Effector memory CD8-positive, alpha-beta T cell (primary cell): ENCODE data around the gene SCD.
A peak's percentile ranks its signal among the peaks of the same experiment; 100 is the strongest.
"Not testable (repeated sequence)": the region's sequence is repeated elsewhere in the genome, so short reads cannot be mapped to it uniquely, and the experiment has no call there.

Source experiments
- ATAC-seq: fragments of 150-1000 bp; cut with Tn5 transposase; replicated peaks from 2 replicates; pipeline ENCODE4 v1.10.0; 2021; ENCODE audit warnings: mild to moderate bottlenecking, moderate library complexity
- DNase-seq, 3 experiments: peaks; one replicate each; pipeline ENCODE4 v3.0.0; 2021
- H3K27ac Mint-ChIP-seq, 2 donors: one replicate each; pipeline ENCODE4 v1.8.0; 2022; ENCODE audit warnings: mild to moderate bottlenecking in 2 of 2, mixed read lengths in 2 of 2, moderate library complexity in 2 of 2
- H3K27me3 Mint-ChIP-seq, 2 donors: one replicate each; pipeline ENCODE4 v1.8.0; 2022; ENCODE audit warnings: mixed read lengths in 2 of 2
- H3K36me3 Mint-ChIP-seq: one replicate; pipeline ENCODE4 v1.8.0; 2022; ENCODE audit warnings: mild to moderate bottlenecking, moderate library complexity, mixed read lengths; ENCODE audit not compliant: insufficient read depth
- H3K4me1 Mint-ChIP-seq, 2 donors: one replicate each; pipeline ENCODE4 v1.8.0; 2022; ENCODE audit warnings: low read depth in 2 of 2, mixed read lengths in 2 of 2
- H3K4me3 Mint-ChIP-seq, 2 donors: one replicate each; pipeline ENCODE4 v1.8.0; 2022; ENCODE audit warnings: mild to moderate bottlenecking in 2 of 2, mixed read lengths in 2 of 2, moderate library complexity in 2 of 2
- H3K9me3 Mint-ChIP-seq, 2 donors: one replicate each; pipeline ENCODE4 v1.8.0; 2022; ENCODE audit warnings: mixed read lengths in 2 of 2
- total RNA-seq, 9 experiments: gene quantifications; one replicate each; lab custom pipeline; 2026; lab: John Stamatoyannopoulos, UW

The SCD gene
- 7.9 to 70.5 (median 35.3) reads per million in 9 experiments for total RNA-seq

GRCh38 chr10:100346765-100347567 lies at the start of gene SCD:
TSS of gene SCD (plus strand) at chr10:100347233. CDS start at chr10:100347505, 272 bp downstream.
- DNase-seq (peak; percentile 65 to 78 (median 75)), ATAC-seq (peak; percentile 90)
- Mint-ChIP-seq H3K27ac (peak within 1 kb of the TSS; percentile 41 to 71), H3K9me3 (no peaks in the 10 kb centered on the region), H3K27me3 (no peaks in the 10 kb centered on the region), H3K36me3 (no peaks in the 10 kb centered on the region), H3K4me1 (peaks cover 27 to 33% of the 10 kb centered on the region in 2 donors), H3K4me3 (peak within 1 kb of the TSS; percentile 77 to 83)

GRCh38 chr10:100297242-100297641 lies 49.8 kb upstream of the SCD start:
- peaks cover 42 to 73% of the 10 kb centered on the region in 2 donors for H3K27me3 Mint-ChIP-seq
- no peaks in the 10 kb centered on the region for H3K9me3 Mint-ChIP-seq
- H3K36me3 Mint-ChIP-seq = no peaks in the 10 kb centered on the region
- DNase-seq = no peak
- no peak overlapping the region for H3K4me3 Mint-ChIP-seq
- H3K27ac Mint-ChIP-seq = no peak overlapping the region
- H3K4me1 Mint-ChIP-seq = no peaks in the 10 kb centered on the region
- no peak for ATAC-seq

GRCh38 chr10:100301123-100301522 lies 45.9 kb upstream of the SCD start:
- peaks cover 58 to 73% of the 10 kb centered on the region in 2 donors for H3K27me3 Mint-ChIP-seq
- not testable (repeated sequence) for ATAC-seq

GRCh38 chr10:100303724-100304319 lies 43.2 kb upstream of the SCD start:
- H3K9me3 Mint-ChIP-seq = no peaks in the 10 kb centered on the region

More at GRCh38 chr10:100301123-100301522, 45.9 kb upstream of the SCD start:
- not testable (repeated sequence) for H3K4me1 Mint-ChIP-seq, H3K9me3 Mint-ChIP-seq, DNase-seq, H3K36me3 Mint-ChIP-seq, H3K4me3 Mint-ChIP-seq, H3K27ac Mint-ChIP-seq

GRCh38 chr10:100304414-100304813 lies 42.6 kb upstream of the SCD start:
- H3K27me3 Mint-ChIP-seq = peaks cover 68 to 76% of the 10 kb centered on the region in 2 donors
- no peak for ATAC-seq
- no peak overlapping the region for H3K4me3 Mint-ChIP-seq
- no peaks in the 10 kb centered on the region for H3K36me3 Mint-ChIP-seq
- no peak overlapping the region for H3K27ac Mint-ChIP-seq
- DNase-seq = no peak
- no peaks in the 10 kb centered on the region for H3K4me1 Mint-ChIP-seq
- H3K9me3 Mint-ChIP-seq = no peaks in the 10 kb centered on the region

More at GRCh38 chr10:100303724-100304319, 43.2 kb upstream of the SCD start:
- no peaks in the 10 kb centered on the region for H3K4me1 Mint-ChIP-seq
- peaks cover 65 to 80% of the 10 kb centered on the region in 2 donors for H3K27me3 Mint-ChIP-seq
- no peak overlapping the region for H3K27ac Mint-ChIP-seq
- no peak for ATAC-seq
- no peak overlapping the region for H3K4me3 Mint-ChIP-seq
- no peaks in the 10 kb centered on the region for H3K36me3 Mint-ChIP-seq
- DNase-seq = no peak

- no peaks in the 10 kb centered on the region for H3K36me3 Mint-ChIP-seq
- no peaks in the 10 kb centered on the region for H3K4me1 Mint-ChIP-seq
- H3K9me3 Mint-ChIP-seq = no peaks in the 10 kb centered on the region
- no peak overlapping the region for H3K27ac Mint-ChIP-seq
- H3K4me3 Mint-ChIP-seq = no peak overlapping the region
- ATAC-seq (no peak), DNase-seq (no peak)
- H3K27me3 Mint-ChIP-seq = peaks cover 69 to 74% of the 10 kb centered on the region in 2 donors
These were observed 40.2 kb upstream of the SCD start for GRCh38 chr10:100306861-100307260.

- Mint-ChIP-seq H3K36me3 (no peaks in the 10 kb centered on the region), H3K27ac (no peak overlapping the region), H3K9me3 (no peaks in the 10 kb centered on the region)
These were observed 39.3 kb upstream of the SCD start for GRCh38 chr10:100307684-100308083.

GRCh38 chr10:100311298-100311697 lies 35.7 kb upstream of the SCD start:
- Mint-ChIP-seq H3K9me3 (no peaks in the 10 kb centered on the region), H3K4me3 (no peak overlapping the region), H3K36me3 (no peaks in the 10 kb centered on the region), H3K4me1 (no peaks in the 10 kb centered on the region), H3K27ac (no peak overlapping the region), H3K27me3 (peaks cover 73 to 81% of the 10 kb centered on the region in 2 donors)
- DNase-seq (no peak), ATAC-seq (no peak)

More at GRCh38 chr10:100307684-100308083, 39.3 kb upstream of the SCD start:
- peaks cover 75 to 77% of the 10 kb centered on the region in 2 donors for H3K27me3 Mint-ChIP-seq
- DNase-seq (no peak), ATAC-seq (no peak)
- no peak overlapping the region for H3K4me3 Mint-ChIP-seq
- H3K4me1 Mint-ChIP-seq = no peaks in the 10 kb centered on the region

GRCh38 chr10:100315615-100316014 lies 31.4 kb upstream of the SCD start:
- Mint-ChIP-seq H3K27me3 (peaks cover 80 to 83% of the 10 kb centered on the region in 2 donors), H3K27ac (no peak overlapping the region), H3K4me1 (no peaks in the 10 kb centered on the region), H3K36me3 (no peaks in the 10 kb centered on the region), H3K4me3 (no peak overlapping the region), H3K9me3 (no peaks in the 10 kb centered on the region)
- ATAC-seq (no peak), DNase-seq (no peak)

- Mint-ChIP-seq H3K4me1 (no peaks in the 10 kb centered on the region), H3K27ac (no peak overlapping the region), H3K4me3 (no peak overlapping the region), H3K27me3 (peaks cover 65 to 73% of the 10 kb centered on the region in 2 donors), H3K36me3 (no peaks in the 10 kb centered on the region), H3K9me3 (no peaks in the 10 kb centered on the region)
- no peak for DNase-seq
- ATAC-seq = no peak
These were observed 28.8 kb upstream of the SCD start for GRCh38 chr10:100318207-100318606.

GRCh38 chr10:100319707-100320402 lies 27.2 kb upstream of the SCD start:
- ATAC-seq (no peak), DNase-seq (no peak)
- Mint-ChIP-seq H3K36me3 (no peaks in the 10 kb centered on the region), H3K27ac (no peak overlapping the region), H3K9me3 (no peaks in the 10 kb centered on the region), H3K27me3 (peaks cover 54 to 60% of the 10 kb centered on the region in 2 donors), H3K4me3 (no peak overlapping the region), H3K4me1 (no peaks in the 10 kb centered on the region)

- no peak for DNase-seq
- peaks cover 31 to 34% of the 10 kb centered on the region in 2 donors for H3K27me3 Mint-ChIP-seq
- H3K36me3 Mint-ChIP-seq = no peaks in the 10 kb centered on the region
- H3K27ac Mint-ChIP-seq = no peak overlapping the region
- H3K9me3 Mint-ChIP-seq = no peaks in the 10 kb centered on the region
- H3K4me1 Mint-ChIP-seq = no peaks in the 10 kb centered on the region
- ATAC-seq = no peak
- no peak overlapping the region for H3K4me3 Mint-ChIP-seq
These were observed 21.9 kb upstream of the SCD start for GRCh38 chr10:100325158-100325557.

GRCh38 chr10:100327007-100327717 lies 19.9 kb upstream of the SCD start:
- Mint-ChIP-seq H3K9me3 (no peaks in the 10 kb centered on the region), H3K27ac (no peak overlapping the region), H3K36me3 (no peaks in the 10 kb centered on the region), H3K4me3 (no peak overlapping the region), H3K4me1 (no peaks in the 10 kb centered on the region), H3K27me3 (peaks cover 38% of the 10 kb centered on the region in 2 donors)
- ATAC-seq (peak; percentile 76), DNase-seq (no peak)
